Osteoblast (primary cell): ENCODE measurements around the gene KRT2. TPM values are rescaled to one million over a fixed set of nuclear protein-coding genes. Genes with fewer than 3 reads are reported as not detected.
"Not testable (repeated sequence)": the region's sequence is repeated elsewhere in the genome, so short reads cannot be mapped to it uniquely, and the experiment has no call there.

Source experiments
- DNase-seq: peaks from one replicate; pipeline ENCODE4 v3.0.0; 2011; ENCODE audit warnings: low spot score, mixed read lengths; ENCODE audit not compliant: insufficient read length; ENCODE audit errors: missing footprints
- H2AFZ ChIP-seq: 2 replicates; pipeline ENCODE4 v1.6.0; 2011; ENCODE audit warnings: mild to moderate bottlenecking, low read length
- H3K27ac ChIP-seq: 2 replicates; pipeline ENCODE4 v1.5.1; 2011; ENCODE audit warnings: mild to moderate bottlenecking, low read depth, low read length, moderate library complexity
- H3K27me3 ChIP-seq: 2 replicates; pipeline ENCODE4 v1.6.0; 2012; ENCODE audit warnings: mild to moderate bottlenecking, control low read depth, inconsistent platforms, low read length, moderate library complexity; ENCODE audit not compliant: insufficient read depth
- H3K36me3 ChIP-seq: 2 replicates; pipeline ENCODE4 v1.5.1; 2011; ENCODE audit warnings: mild to moderate bottlenecking, low read length, control low read depth, moderate library complexity; ENCODE audit not compliant: insufficient read depth
- H3K4me1 ChIP-seq: 2 replicates; pipeline ENCODE4 v1.5.1; 2011; ENCODE audit warnings: mild to moderate bottlenecking, low read length, control low read depth, moderate library complexity; ENCODE audit not compliant: insufficient read depth
- H3K4me2 ChIP-seq: 2 replicates; pipeline ENCODE4 v1.6.0; 2011; ENCODE audit warnings: mild to moderate bottlenecking, low read length; ENCODE audit not compliant: insufficient read depth
- H3K4me3 ChIP-seq: fragments of 200-600 bp; sonication (generic); 3 replicates; pipeline ENCODE4 v1.5.1; 2012; ENCODE audit warnings: mild to moderate bottlenecking, low read length, inconsistent platforms; ENCODE audit not compliant: insufficient read depth
- H3K79me2 ChIP-seq: 2 replicates; pipeline ENCODE4 v1.6.0; 2012; ENCODE audit warnings: mild to moderate bottlenecking, low read length, control low read depth, inconsistent platforms; ENCODE audit not compliant: insufficient read depth
- H3K9me3 ChIP-seq: 2 replicates; pipeline ENCODE4 v1.5.1; 2011; ENCODE audit warnings: low read depth, low read length, control low read depth
- H4K20me1 ChIP-seq: 2 replicates; pipeline ENCODE4 v1.6.0; 2012; ENCODE audit warnings: mild to moderate bottlenecking, low read length, control low read depth; ENCODE audit not compliant: insufficient read depth
- CTCF ChIP-seq: IDR thresholded peaks from 2 replicates; pipeline ENCODE4 v1.5.1; 2011; ENCODE audit warnings: mild to moderate bottlenecking, low read depth, low read length, moderate library complexity; ENCODE audit errors: extremely low read depth
- total RNA-seq: library from RNA; depleted of rRNA; stranded (reverse); fragments of >200 nt; gene quantifications from 2 replicates; pipeline ENCODE4 v1.2.3, GENCODE V29; 2012

The KRT2 gene
- total RNA-seq, 1 donor: not detected

GRCh38 chr12:52670961-52671360 lies 18.9 kb upstream of the KRT2 start:
- no peaks in the 10 kb centered on the region for H3K9me3 ChIP-seq
- H3K36me3 ChIP-seq: no peaks in the 10 kb centered on the region
- no peaks in the 10 kb centered on the region for H4K20me1 ChIP-seq
- no peak overlapping the region for H3K4me3 ChIP-seq
- no peak overlapping the region for H2AFZ ChIP-seq
- H3K27me3 ChIP-seq: peaks cover 28% of the 10 kb centered on the region
- H3K27ac ChIP-seq: no peak overlapping the region
- H3K4me2 ChIP-seq: no peak overlapping the region
- TF ChIP-seq CTCF: no peak
- no peaks in the 10 kb centered on the region for H3K4me1 ChIP-seq
- no peaks in the 10 kb centered on the region for H3K79me2 ChIP-seq
- no peak for DNase-seq

GRCh38 chr12:52670506-52670905 lies 18.5 kb upstream of the KRT2 start:
- no peaks in the 10 kb centered on the region for H3K79me2 ChIP-seq
- no peaks in the 10 kb centered on the region for H3K4me1 ChIP-seq
- no peaks in the 10 kb centered on the region for H3K9me3 ChIP-seq
- H3K27me3 ChIP-seq: peaks cover 33% of the 10 kb centered on the region
- no peak overlapping the region for H3K4me3 ChIP-seq
- no peaks in the 10 kb centered on the region for H4K20me1 ChIP-seq
- no peak for TF ChIP-seq CTCF
- no peak for DNase-seq
- H2AFZ ChIP-seq: no peak overlapping the region
- H3K4me2 ChIP-seq: no peak overlapping the region
- H3K36me3 ChIP-seq: no peaks in the 10 kb centered on the region
- no peak overlapping the region for H3K27ac ChIP-seq

DNA sequence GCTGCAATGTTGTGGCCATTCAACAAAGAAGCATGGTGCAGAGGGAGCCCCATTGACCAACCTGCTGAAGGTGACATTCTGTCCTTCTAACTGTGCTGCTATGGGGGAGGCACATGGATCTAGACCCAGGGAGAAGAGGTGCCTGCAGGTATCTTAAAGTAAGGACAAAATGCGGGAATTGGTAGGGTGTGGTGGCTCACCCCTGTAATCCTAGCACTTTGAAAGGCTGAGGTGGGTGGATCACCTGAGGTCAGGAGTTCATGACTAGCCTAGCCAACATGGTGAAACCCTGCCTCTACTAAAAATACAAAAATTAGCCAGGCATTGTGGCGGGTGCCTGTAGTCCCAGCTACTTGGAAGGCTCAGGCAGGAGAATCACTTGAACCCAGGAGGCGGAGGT lies 17.9 kb upstream of the KRT2 start:
- H3K36me3 ChIP-seq, H3K4me3 ChIP-seq, H3K4me1 ChIP-seq, H3K27ac ChIP-seq, H3K79me2 ChIP-seq, H3K9me3 ChIP-seq, DNase-seq, H4K20me1 ChIP-seq, H2AFZ ChIP-seq, H3K4me2 ChIP-seq: not testable (repeated sequence)
- peaks cover 38% of the 10 kb centered on the region for H3K27me3 ChIP-seq

DNA sequence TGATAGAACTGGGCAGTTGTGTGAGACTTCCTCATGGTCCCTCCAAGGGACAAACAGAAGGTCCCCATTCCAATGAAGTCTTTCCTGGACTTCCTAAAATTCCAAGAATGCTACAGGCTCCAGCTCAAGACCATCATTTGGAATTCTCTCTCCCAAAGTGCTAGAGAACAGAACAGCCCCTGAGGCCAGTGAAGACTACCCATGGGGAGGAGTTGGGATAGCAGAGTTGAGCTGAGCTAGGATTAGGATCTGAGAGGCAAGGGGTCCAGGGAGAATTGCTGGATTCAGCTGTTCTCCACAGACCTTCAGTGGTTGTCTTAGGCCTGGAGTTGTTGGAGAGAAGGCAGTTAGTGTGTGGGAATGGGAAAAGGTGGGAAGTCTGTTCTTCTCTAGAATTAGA lies 17.4 kb upstream of the KRT2 start:
- Histone ChIP-seq H3K4me2 (no peak overlapping the region), H3K4me3 (no peak overlapping the region), H3K36me3 (no peaks in the 10 kb centered on the region), H2AFZ (no peak overlapping the region), H4K20me1 (no peaks in the 10 kb centered on the region), H3K9me3 (no peaks in the 10 kb centered on the region), H3K27ac (no peak overlapping the region), H3K79me2 (no peaks in the 10 kb centered on the region), H3K4me1 (no peaks in the 10 kb centered on the region), H3K27me3 (peaks cover 41% of the 10 kb centered on the region)
- DNase-seq: no peak
- TF ChIP-seq CTCF: no peak
